ENCODE data around the gene PNMA6A.
"Not testable (repeated sequence)": the region's sequence is repeated elsewhere in the genome, so short reads cannot be mapped to it uniquely, and the experiment has no call there.

PNMA6A gene

GRCh38 chrX:153071909-153072583 is at the start of gene PNMA6A:
TSS of gene PNMA6A (plus strand) at chrX:153072454. CDS start at chrX:153073063, 609 bp downstream.
- FAIRE-seq = not testable (repeated sequence)

DNA sequence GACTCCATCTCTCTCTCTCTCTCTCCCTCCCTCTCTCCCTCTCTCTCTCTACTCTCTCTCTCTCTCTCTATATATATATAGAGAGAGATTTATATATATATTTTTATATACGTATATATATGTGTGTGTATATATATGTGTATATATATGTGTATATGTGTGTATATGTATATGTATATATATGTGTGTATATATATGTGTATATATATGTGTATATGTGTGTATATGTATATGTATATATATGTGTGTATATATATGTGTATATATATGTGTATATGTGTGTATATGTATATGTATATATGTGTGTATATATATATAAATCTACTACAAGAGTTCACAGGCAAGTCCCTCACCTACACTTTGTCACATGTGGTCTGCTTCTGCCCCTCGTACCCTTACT is 45.8 kb upstream of the PNMA6A start:
- not testable (repeated sequence) for FAIRE-seq

- not testable (repeated sequence) for FAIRE-seq
These were observed 43.8 kb upstream of the PNMA6A start for GRCh38 chrX:153028487-153028886.

GRCh38 chrX:153029162-153029561 is 43.1 kb upstream of the PNMA6A start:
- no peak for FAIRE-seq

DNA sequence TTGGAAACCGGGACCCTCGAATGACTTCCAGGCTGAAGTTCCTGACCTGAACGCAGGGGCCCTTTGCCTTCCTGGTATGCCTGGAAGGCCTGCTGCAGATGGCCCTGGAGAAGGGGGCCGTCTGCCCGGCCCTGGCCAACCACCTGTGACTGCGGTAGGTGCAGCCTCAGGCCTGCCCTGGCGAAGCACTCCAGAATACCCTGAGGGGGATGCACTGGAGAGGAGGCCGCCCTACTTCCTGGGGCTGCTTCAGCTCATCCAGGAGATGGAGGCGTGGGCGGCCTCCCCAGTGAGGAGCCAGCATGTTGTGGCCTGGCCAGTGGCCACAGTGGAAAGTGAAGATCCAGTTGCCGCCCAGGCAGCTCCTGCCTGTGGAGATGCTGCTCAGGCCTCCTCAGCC is 42.4 kb upstream of the PNMA6A start:
- no peak for FAIRE-seq

DNA sequence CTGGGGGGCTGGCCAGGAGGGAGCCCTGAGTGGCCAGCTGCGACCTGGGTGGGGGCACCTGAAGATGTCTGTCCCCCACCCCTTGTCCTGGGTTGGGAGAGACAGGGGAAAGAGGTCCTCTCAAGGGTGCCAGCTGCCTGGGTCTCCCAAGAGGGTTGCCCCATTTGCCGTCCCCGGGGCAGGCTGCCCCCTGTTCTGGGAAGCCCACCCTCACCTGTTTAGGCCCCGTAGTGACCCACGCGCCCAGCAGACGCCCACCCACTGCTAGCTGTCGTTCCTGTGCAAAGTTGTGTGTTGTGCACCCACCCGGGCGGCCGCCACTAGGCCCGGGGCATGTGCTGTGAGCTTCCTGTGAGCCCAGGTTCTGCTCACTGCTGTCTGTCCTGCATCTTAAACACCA is 41.5 kb upstream of the PNMA6A start:
- FAIRE-seq = no peak

GRCh38 chrX:153032397-153033118 is 39.7 kb upstream of the PNMA6A start:
- FAIRE-seq = no peak

GRCh38 chrX:153049093-153049492 is 23.2 kb upstream of the PNMA6A start:
- FAIRE-seq = no peak

- FAIRE-seq = no peak
These were observed 19.7 kb upstream of the PNMA6A start for GRCh38 chrX:153052534-153052933.

DNA sequence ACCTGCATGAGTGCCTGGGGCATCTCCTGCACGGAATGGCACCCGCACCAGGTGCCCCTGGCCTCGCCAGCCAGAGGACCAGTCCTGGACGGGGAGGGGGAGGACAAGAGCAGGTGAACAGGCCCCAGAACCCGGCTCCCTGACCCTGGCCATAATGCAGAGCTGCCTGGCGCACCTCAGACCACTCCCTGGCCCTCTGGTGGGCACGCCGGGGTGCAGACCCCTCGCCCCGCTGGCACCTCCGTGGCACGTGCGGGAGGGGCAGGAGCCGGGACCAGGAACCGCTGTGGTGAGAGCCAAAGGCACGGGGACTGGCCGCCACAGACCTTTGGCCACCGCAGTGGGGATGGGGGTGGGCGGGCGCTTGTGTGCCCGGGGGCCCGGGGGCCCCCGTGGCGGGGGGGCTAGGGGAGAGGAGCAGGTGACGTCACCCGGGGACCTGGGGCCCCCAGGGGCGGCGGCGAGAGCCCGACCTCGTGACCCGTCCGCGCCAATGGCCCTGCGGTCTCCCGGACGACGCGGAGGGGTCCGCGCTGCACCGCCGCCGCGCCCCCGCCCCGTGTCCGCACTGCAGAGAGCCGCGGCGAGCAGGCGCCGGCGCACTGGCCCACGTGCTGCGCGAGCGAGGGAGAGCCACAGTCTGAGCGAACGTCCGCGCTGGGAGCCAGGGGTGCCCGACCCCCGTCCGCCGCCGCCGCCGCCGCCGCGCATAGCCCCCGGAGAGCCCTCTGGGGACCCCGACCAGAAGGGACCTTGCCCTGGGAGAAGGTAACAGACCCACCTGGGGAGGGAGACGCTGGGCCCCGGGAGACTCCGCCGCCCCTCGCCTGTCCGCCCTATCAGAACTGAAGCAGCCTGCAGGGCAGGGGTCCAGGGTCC is 16.1 kb upstream of the PNMA6A start, which contains the start of gene PNMA3:
TSS of gene PNMA3 (plus strand) at position 600 of the 879 bp plus-strand sequence. CDS start 586 bp downstream, outside the sequence.
- no peak for FAIRE-seq

- no peak for FAIRE-seq
These were observed 15.0 kb upstream of the PNMA6A start for GRCh38 chrX:153057281-153057680.

DNA sequence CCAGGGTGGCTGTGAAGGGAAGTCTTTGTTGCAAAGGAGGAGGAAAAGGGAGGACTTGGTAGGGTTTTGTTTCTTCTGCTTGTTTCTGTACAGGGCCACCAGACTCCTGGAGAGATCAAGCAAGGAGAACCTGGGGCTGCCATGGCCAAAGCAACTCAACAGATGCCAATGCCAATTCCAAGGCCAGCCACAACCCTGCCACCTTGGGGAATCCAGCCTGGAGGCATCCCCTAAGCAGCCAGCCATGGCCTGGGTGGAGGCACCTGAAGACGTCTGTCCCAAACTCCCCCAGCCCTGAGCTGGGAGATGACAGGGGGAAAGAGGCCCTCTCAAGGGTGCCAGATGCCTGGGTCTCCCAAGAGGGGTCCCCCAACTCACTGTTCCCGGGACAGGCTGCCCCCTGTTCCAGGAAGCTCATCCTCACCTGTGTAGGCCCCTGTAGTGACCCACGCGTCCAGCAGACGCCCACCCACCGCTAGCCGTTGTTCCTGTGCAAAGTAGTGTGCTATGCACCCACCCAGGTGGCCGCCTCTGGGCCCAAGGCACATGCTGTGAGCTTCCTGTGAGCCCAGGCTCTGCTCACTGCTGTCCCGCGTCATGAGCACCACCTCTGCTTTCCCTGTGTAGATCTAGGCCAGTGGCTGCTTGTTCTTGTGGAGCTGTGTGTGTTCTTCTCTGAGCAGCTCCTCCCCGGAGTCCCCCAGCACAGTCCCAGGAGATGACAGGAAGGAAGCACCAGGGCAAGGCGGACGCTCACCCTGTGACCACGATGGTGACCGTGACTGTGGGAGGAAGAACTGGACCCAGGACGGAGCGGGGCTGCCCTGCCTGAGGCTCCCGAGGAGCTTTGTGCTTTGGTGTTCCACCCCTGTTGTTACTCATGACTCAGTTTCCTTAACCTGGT is 12.8 kb upstream of the PNMA6A start:
- FAIRE-seq = no peak

GRCh38 chrX:153060095-153060445 is 12.2 kb upstream of the PNMA6A start:
- no peak for FAIRE-seq

DNA sequence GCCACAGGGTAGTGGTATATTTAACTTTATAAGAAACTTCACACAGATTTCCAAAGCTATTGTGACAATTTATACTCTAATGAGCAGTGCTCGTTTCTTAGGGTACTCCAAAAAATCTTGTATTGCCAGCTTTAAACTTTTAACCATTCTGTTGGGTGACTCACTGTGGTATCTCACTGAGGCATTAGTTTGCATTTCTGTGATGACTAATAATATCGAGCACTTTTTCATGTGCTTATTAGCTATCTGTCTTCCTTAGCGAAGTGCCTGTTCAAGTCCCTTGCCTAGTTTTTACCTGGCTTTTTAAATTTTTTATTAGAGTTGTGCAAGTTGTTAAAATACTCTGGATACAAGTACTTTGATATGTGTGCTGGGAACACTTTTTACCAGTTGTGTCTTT is 10.5 kb upstream of the PNMA6A start:
- FAIRE-seq = no peak

- no peak for FAIRE-seq
These were observed 8.9 kb upstream of the PNMA6A start for GRCh38 chrX:153063315-153063714.

DNA sequence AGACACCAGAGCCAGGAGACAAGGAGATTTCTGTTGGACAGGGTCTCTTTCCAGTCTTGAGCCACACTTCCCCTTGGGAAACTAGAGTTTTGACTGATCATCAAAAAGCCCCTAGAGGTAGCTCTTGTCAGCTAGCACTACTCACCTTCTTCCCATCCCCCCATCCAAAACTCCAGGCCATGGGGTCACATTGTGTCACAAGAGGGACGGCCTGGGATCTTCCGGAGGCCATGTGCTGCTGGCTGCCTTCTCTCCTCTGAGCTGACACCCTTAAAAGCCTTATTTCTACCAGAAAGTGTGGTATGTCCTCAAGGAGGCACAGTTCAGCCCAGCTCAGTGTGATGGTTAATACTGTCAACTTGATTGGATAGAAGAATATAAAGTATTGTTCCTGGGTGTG is 8.2 kb upstream of the PNMA6A start:
- no peak for FAIRE-seq

- no peak for FAIRE-seq
These were observed 6.9 kb upstream of the PNMA6A start for GRCh38 chrX:153065389-153065788.

- not testable (repeated sequence) for FAIRE-seq
These were observed 5.9 kb upstream of the PNMA6A start for GRCh38 chrX:153066402-153066801.

DNA sequence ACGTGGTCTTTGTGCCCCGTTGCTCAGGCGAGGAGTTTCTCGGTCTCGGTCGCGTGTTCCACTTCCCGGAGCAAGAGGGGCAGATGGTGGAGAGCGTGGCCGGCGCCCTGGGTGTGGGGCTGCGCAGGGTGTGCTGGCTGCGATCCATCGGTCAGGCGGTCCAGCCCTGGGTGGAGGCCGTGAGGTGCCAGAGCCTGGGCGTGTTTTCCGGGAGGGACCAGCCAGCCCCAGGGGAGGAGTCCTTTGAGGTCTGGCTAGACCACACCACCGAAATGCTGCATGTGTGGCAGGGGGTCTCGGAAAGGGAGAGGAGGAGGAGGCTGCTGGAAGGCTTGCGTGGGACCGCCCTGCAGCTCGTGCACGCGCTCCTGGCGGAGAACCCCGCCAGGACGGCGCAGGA is 1.1 kb downstream of the PNMA6A start:
- FAIRE-seq = not testable (repeated sequence)

GRCh38 chrX:153074262-153074899 is 2.1 kb downstream of the PNMA6A start:
- no peak for FAIRE-seq

- no peak for FAIRE-seq
These were observed 2.7 kb downstream of the PNMA6A start for GRCh38 chrX:153074935-153075334.

DNA sequence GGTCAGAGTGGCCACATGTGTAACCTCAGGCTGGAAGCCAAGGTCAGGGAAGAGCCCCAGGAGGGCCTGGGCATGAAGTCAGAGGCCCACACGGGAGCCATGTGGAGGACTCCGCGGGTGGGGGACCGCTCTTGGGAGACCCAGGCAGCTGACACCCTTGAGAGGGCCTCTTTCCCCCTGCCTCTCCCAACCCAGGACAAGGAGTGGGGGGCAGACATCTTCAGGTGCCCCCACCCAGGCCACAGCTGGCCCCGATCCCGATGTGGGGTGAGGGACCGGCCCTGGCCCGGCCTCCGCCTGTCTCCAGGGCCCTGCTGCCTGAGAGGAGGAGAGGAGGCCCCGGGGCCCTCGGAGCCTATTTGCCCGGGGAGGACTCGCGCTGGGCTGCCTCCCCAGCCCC is 3.1 kb downstream of the PNMA6A start:
- FAIRE-seq = no peak
